ENCODE data around the gene TNFRSF9. TPM values are rescaled to one million over a fixed set of nuclear protein-coding genes. Genes with fewer than 3 reads are reported as not detected.
"Not testable (repeated sequence)": the region's sequence is repeated elsewhere in the genome, so short reads cannot be mapped to it uniquely, and the experiment has no call there.

The TNFRSF9 gene
- polyA plus RNA-seq, 1 donor, result 0.12 TPM

- DNase-seq, result no peak
These were observed 20.2 kb upstream of the TNFRSF9 start for GRCh38 chr1:7960867-7961215.

GRCh38 chr1:7960165-7960564, 19.5 kb upstream of the TNFRSF9 start:
- DNase-seq, result no peak

GRCh38 chr1:7956218-7957032, 15.8 kb upstream of the TNFRSF9 start:
- no peak for DNase-seq

GRCh38 chr1:7954683-7955082, 14.0 kb upstream of the TNFRSF9 start:
- no peak for DNase-seq

- DNase-seq, result peak; percentile 93
These were observed 13.4 kb upstream of the TNFRSF9 start for GRCh38 chr1:7953850-7954609.

- DNase-seq, result not testable (repeated sequence)
These were observed 12.2 kb upstream of the TNFRSF9 start for GRCh38 chr1:7952791-7953190.

- DNase-seq, result no peak
These were observed 8.3 kb upstream of the TNFRSF9 start for GRCh38 chr1:7948960-7949359.

GRCh38 chr1:7943251-7943650, 2.6 kb upstream of the TNFRSF9 start:
- no peak for DNase-seq

- peak; percentile 64 for DNase-seq
These were observed 1.7 kb upstream of the TNFRSF9 start for GRCh38 chr1:7942214-7942921.

- no peak for DNase-seq
These were observed 776 bp upstream of the TNFRSF9 start for GRCh38 chr1:7941437-7941793.

GRCh38 chr1:7940034-7940433, 605 bp downstream of the TNFRSF9 start:
- no peak for DNase-seq

- DNase-seq, result no peak
These were observed 2.6 kb downstream of the TNFRSF9 start for GRCh38 chr1:7938070-7938469.

GRCh38 chr1:7932524-7933138, 8.0 kb downstream of the TNFRSF9 start:
- no peak for DNase-seq

GRCh38 chr1:7931446-7931812, 9.2 kb downstream of the TNFRSF9 start:
- DNase-seq, result no peak

- DNase-seq, result no peak
These were observed 9.8 kb downstream of the TNFRSF9 start for GRCh38 chr1:7930645-7931445.

GRCh38 chr1:7929637-7930036, 11.0 kb downstream of the TNFRSF9 start:
- no peak for DNase-seq

GRCh38 chr1:7928247-7928646, 12.4 kb downstream of the TNFRSF9 start:
- DNase-seq, result no peak

- DNase-seq, result not testable (repeated sequence)
These were observed 13.6 kb downstream of the TNFRSF9 start for GRCh38 chr1:7927061-7927460.

GRCh38 chr1:7922301-7922700, 18.3 kb downstream of the TNFRSF9 start:
- no peak for DNase-seq

GRCh38 chr1:7921796-7922195, 18.8 kb downstream of the TNFRSF9 start:
- DNase-seq, result no peak

- DNase-seq, result no peak
These were observed 20.8 kb downstream of the TNFRSF9 start for GRCh38 chr1:7919880-7920279.

GRCh38 chr1:7917971-7918370, 22.7 kb downstream of the TNFRSF9 start:
- DNase-seq, result not testable (repeated sequence)

All from hindlimb muscle (tissue), 1 donor.